GM21576 (cell line): ENCODE results near the gene AKAP5.

Source experiments
- ATAC-seq: cut with Tn5 transposase; IDR thresholded peaks from one replicate; pipeline ENCODE4 v1.9.1; 2021; ENCODE audit warnings: mild to moderate bottlenecking, moderate library complexity; ENCODE audit not compliant: unreplicated experiment

Gene AKAP5

GRCh38 chr14:64465191-64465822 lies at the start of gene AKAP5:
AKAP5 (plus strand) TSS chr14:64465499; CDS start chr14:64468395, 2,896 bp downstream.
- ATAC-seq: peak; percentile 45

- no peak for ATAC-seq
These were observed 48.9 kb upstream of the AKAP5 start for GRCh38 chr14:64416348-64416932.

GRCh38 chr14:64417055-64417770 lies 48.1 kb upstream of the AKAP5 start:
- ATAC-seq: no peak

- no peak for ATAC-seq
These were observed 47.6 kb upstream of the AKAP5 start for GRCh38 chr14:64417771-64418125.

GRCh38 chr14:64419003-64419402 lies 46.3 kb upstream of the AKAP5 start:
- ATAC-seq: no peak

GRCh38 chr14:64421166-64421565 lies 44.1 kb upstream of the AKAP5 start:
- no peak for ATAC-seq

GRCh38 chr14:64422005-64422404 lies 43.3 kb upstream of the AKAP5 start:
- no peak for ATAC-seq

GRCh38 chr14:64422756-64423155 lies 42.5 kb upstream of the AKAP5 start:
- ATAC-seq: no peak

- no peak for ATAC-seq
These were observed 41.3 kb upstream of the AKAP5 start for GRCh38 chr14:64423987-64424386.

GRCh38 chr14:64434528-64434927 lies 30.8 kb upstream of the AKAP5 start:
- no peak for ATAC-seq

- no peak for ATAC-seq
These were observed 27.0 kb upstream of the AKAP5 start for GRCh38 chr14:64438181-64438841.

- no peak for ATAC-seq
These were observed 26.2 kb upstream of the AKAP5 start for GRCh38 chr14:64439141-64439540.

- no peak for ATAC-seq
These were observed 24.8 kb upstream of the AKAP5 start for GRCh38 chr14:64440494-64440893.

- no peak for ATAC-seq
These were observed 22.9 kb upstream of the AKAP5 start for GRCh38 chr14:64442300-64442988.

GRCh38 chr14:64444140-64444539 lies 21.2 kb upstream of the AKAP5 start:
- ATAC-seq: no peak

- ATAC-seq: peak; percentile 98
These were observed 20.1 kb upstream of the AKAP5 start for GRCh38 chr14:64444984-64445845.

GRCh38 chr14:64447876-64448670 lies 17.2 kb upstream of the AKAP5 start:
- no peak for ATAC-seq

- ATAC-seq: no peak
These were observed 15.0 kb upstream of the AKAP5 start for GRCh38 chr14:64450255-64450654.

GRCh38 chr14:64454671-64455070 lies 10.6 kb upstream of the AKAP5 start:
- no peak for ATAC-seq
